Spleen (tissue), 11 donors: ENCODE measurements around the gene KIZ. TPM values are rescaled to one million over a fixed set of nuclear protein-coding genes. Genes with fewer than 3 reads are reported as not detected.

ENCODE experiments used
- DNase-seq: peaks from one replicate; pipeline ENCODE4 v3.0.0-alpha.2; 2020
- H3K27ac ChIP-seq, 8 donors: fragments of 200-600 bp; sonication (generic) in 7 of 8; 1 replicate in 4 of 8; 2 replicates in 4 of 8; pipeline versions ENCODE4 v1.5.0 to v1.8.0; 2016 to 2021; ENCODE audit warnings: inconsistent platforms in 4 of 8, mild to moderate bottlenecking in 4 of 8, moderate library complexity in 1 of 8
- H3K27me3 ChIP-seq, 7 donors: fragments of 200-600 bp; sonication (generic) in 6 of 7; replicated peaks in 1 of 7; 1 replicate in 4 of 7; 2 replicates in 3 of 7; pipeline versions ENCODE4 v1.5.0 to v1.8.0; 2016 to 2021; ENCODE audit warnings: inconsistent platforms in 3 of 7, mild to moderate bottlenecking in 1 of 7
- H3K36me3 ChIP-seq, 6 donors: fragments of 200-600 bp; sonication (generic) in 5 of 6; 1 replicate in 4 of 6; 2 replicates in 2 of 6; pipeline versions ENCODE4 v1.5.0 to v1.8.0; 2016 to 2021; ENCODE audit warnings: inconsistent platforms in 2 of 6
- H3K4me1 ChIP-seq, 6 donors: fragments of 200-600 bp; sonication (generic) in 5 of 6; 1 replicate in 3 of 6; 2 replicates in 3 of 6; pipeline versions ENCODE4 v1.5.0 to v1.8.0; 2016 to 2021; ENCODE audit warnings: inconsistent platforms in 3 of 6
- H3K4me3 ChIP-seq, 8 donors: fragments of 200-600 bp; sonication (generic) in 7 of 8; 1 replicate in 4 of 8; 2 replicates in 4 of 8; pipeline versions ENCODE4 v1.5.0 to v1.8.0; 2016 to 2021; ENCODE audit warnings: inconsistent platforms in 4 of 8, mild to moderate bottlenecking in 4 of 8, moderate library complexity in 2 of 8
- H3K9me3 ChIP-seq, 8 donors: fragments of 200-600 bp; sonication (generic) in 7 of 8; 1 replicate in 4 of 8; 2 replicates in 4 of 8; pipeline versions ENCODE4 v1.5.0 to v1.8.0; 2016 to 2021; ENCODE audit warnings: inconsistent platforms in 4 of 8
- POLR2A ChIP-seq, 3 donors: fragments of 450-650 bp; IDR thresholded peaks; one replicate each; pipeline ENCODE4 v1.5.1; 2017; ENCODE audit warnings: antibody characterized with exemption in 3 of 3, mild to moderate bottlenecking in 1 of 3
- POLR2AphosphoS5 ChIP-seq, 3 donors: sonication (generic); formaldehyde crosslinking; IDR thresholded peaks; one replicate each; pipeline ENCODE4 v1.5.1; 2017; ENCODE audit warnings: antibody characterized with exemption in 3 of 3
- WGBS, 5 donors: extraction: QIAGEN DNeasy Blood & Tissue Kit in 3 of 5; methylation state at CpG; one replicate each; pipeline versions ENCODE4 v1.1.5 to v1.1.7; 2013 to 2018; 5-methylcytosine and 5-hydroxymethylcytosine counted together
- intact Hi-C: fragments of 100-400 bp; cut with DNase I; formaldehyde crosslinking; loops from one replicate; pipeline ENCODE4 v1.15.0; 2023; ENCODE audit warnings: low total_unique reads
- polyA plus RNA-seq, 3 donors: library from polyadenylated mRNA; stranded (reverse); fragments of 200-250 nt; gene quantifications; one replicate each; pipeline ENCODE4 v1.2.1, GENCODE V29; 2013
- total RNA-seq, 7 donors: library from RNA; depleted of rRNA in 3 of 7; stranded (reverse); fragments of >200 nt in 3 of 7; fragmentation: NEBNext Ultra II Directional in 4 of 7; extraction: Animal tissue kit (Norgen Biotek cat#: 25700) in 4 of 7; gene quantifications; one replicate each; pipeline versions ENCODE4 v1.1.0 to v1.2.1, GENCODE V29; 2016 to 2021
- TF ChIP-seq, protein P1 (sequence below), 11 experiments: fragments of 200-600 bp in 7 of 11; fragments of 450-650 bp in 4 of 11; sonication (generic) in 4 of 11; IDR thresholded peaks in 8 of 11; conservative IDR thresholded peaks in 3 of 11; 1 replicate in 7 of 11; 2 replicates in 4 of 11; pipeline versions ENCODE4 v1.4.0 to v1.8.0; 2016 to 2021; ENCODE audit warnings: antibody characterized with exemption in 11 of 11, inconsistent platforms in 4 of 11, mild to moderate bottlenecking in 1 of 11
- donor health status: healthy with polysubstance abuse.
- donor health status: DM: no; HTN: no; CAD: no; lungs with moderate emphysema.
- donor health status: DM: no; HTN: no; CAD: no.
- donor health status: Bipolar disorder and iron deficiency.
- donor health status: healthy.
- donor health status: DM: no; HTN: no; CAD: no.
- donor health status: DM: yes; HTN: yes; CAD: no.

The KIZ gene
- total and polyA plus RNA-seq, 10 donors: 9.5 to 57.9 (median 20.2) TPM

DNA sequence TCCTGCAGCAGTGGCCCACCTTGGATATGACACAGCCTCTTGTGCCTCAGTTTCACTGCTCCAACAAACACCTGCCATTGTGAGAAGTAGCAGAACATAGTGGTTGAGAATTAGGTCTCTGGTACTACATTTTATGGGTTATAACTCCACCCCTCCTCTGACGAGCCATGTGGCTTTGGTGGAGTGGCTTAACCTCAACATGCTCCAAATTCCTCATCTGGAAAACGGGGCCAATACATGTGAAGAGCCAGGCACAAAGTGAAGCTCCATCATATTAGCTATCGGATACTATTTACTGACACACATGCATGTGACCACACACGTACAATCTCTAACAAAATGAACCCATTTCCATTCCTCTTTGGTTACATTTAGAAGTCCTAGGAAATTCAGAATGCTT lies 8.4 kb upstream of the KIZ start:
- Histone ChIP-seq H3K27me3 (peaks cover 0 to 44% (median 0%) of the 10 kb centered on the region in 7 donors), H3K4me1 (no peaks in the 10 kb centered on the region), H3K27ac (no peak overlapping the region), H3K4me3 (no peak overlapping the region), H3K9me3 (no peaks in the 10 kb centered on the region), H3K36me3 (no peaks in the 10 kb centered on the region)
- 72 to 83% (median 79%) methylated on average over 4 of the region's 4 CpGs for WGBS, 5 donors
- TF ChIP-seq POLR2AphosphoS5 (IDR thresholded peaks at IDR 0.05): no peak
- TF ChIP-seq, protein P1, sequence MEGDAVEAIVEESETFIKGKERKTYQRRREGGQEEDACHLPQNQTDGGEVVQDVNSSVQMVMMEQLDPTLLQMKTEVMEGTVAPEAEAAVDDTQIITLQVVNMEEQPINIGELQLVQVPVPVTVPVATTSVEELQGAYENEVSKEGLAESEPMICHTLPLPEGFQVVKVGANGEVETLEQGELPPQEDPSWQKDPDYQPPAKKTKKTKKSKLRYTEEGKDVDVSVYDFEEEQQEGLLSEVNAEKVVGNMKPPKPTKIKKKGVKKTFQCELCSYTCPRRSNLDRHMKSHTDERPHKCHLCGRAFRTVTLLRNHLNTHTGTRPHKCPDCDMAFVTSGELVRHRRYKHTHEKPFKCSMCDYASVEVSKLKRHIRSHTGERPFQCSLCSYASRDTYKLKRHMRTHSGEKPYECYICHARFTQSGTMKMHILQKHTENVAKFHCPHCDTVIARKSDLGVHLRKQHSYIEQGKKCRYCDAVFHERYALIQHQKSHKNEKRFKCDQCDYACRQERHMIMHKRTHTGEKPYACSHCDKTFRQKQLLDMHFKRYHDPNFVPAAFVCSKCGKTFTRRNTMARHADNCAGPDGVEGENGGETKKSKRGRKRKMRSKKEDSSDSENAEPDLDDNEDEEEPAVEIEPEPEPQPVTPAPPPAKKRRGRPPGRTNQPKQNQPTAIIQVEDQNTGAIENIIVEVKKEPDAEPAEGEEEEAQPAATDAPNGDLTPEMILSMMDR (IDR thresholded peaks at IDR 0.05 in 8 of 11, conservative IDR thresholded peaks at IDR 0.05 in 3 of 11): no peak
- no peak for TF ChIP-seq POLR2A (IDR thresholded peaks at IDR 0.05)
- no peak for DNase-seq
- intact Hi-C loops: no loop called here

DNA sequence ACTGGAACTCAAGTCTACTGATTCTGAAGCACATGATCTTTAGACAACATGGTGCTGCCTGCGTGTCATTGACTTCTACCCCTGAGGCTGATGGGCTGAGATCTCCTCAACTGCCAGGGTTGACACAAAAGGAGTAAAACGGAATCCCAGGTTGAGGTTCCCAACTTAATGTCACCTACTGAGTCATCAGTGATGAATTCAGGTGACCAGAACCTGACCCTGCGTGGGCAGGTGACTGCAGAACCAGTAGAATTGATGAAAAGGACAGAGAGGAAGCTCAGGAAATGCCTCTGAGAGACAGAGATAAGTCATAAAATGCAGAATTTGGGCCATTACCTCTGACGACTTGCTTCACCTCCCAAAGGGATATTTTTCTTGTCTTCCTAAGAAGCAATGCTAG lies 7.7 kb upstream of the KIZ start:
- Histone ChIP-seq H3K27ac (no peak overlapping the region), H3K27me3 (peaks cover 0 to 38% (median 0%) of the 10 kb centered on the region in 7 donors), H3K36me3 (no peaks in the 10 kb centered on the region), H3K4me3 (no peak overlapping the region), H3K9me3 (no peaks in the 10 kb centered on the region), H3K4me1 (no peaks in the 10 kb centered on the region)
- intact Hi-C loops: no loop called here
- WGBS, 5 donors: 55 to 59% (median 57%) methylated on average over 4 of the region's 4 CpGs
- TF ChIP-seq POLR2AphosphoS5 (IDR thresholded peaks at IDR 0.05): no peak
- TF ChIP-seq, protein P1 (IDR thresholded peaks at IDR 0.05 in 8 of 11, conservative IDR thresholded peaks at IDR 0.05 in 3 of 11): no peak
- TF ChIP-seq POLR2A (IDR thresholded peaks at IDR 0.05): no peak
- DNase-seq: no peak

DNA sequence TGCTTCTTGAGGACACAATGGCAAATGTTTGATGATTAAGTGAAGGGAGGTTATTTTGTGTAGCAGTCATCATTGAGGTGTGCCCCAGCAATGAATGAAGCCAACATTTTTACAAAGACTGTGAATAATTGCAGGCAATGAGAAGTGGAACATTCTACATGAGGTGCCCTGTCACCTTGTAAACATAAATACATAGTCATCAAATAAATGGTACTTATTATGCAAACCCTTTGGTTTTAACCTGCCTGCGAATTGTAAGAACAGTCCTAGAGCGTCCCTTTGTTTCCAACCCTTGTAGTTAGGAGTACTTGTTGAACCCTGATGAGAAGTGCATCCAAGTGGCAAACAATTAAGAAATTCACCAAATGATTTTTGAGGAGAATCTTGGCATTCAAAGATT lies 7.1 kb upstream of the KIZ start:
- H3K9me3 ChIP-seq: no peaks in the 10 kb centered on the region
- no peaks in the 10 kb centered on the region for H3K4me1 ChIP-seq
- DNase-seq: no peak
- no peak overlapping the region for H3K27ac ChIP-seq
- H3K4me3 ChIP-seq: no peak overlapping the region
- no peaks in the 10 kb centered on the region for H3K36me3 ChIP-seq
- intact Hi-C loops: no loop called here
- no peak for TF ChIP-seq POLR2A (IDR thresholded peaks at IDR 0.05)
- TF ChIP-seq POLR2AphosphoS5 (IDR thresholded peaks at IDR 0.05): no peak
- TF ChIP-seq, protein P1 (IDR thresholded peaks at IDR 0.05 in 8 of 11, conservative IDR thresholded peaks at IDR 0.05 in 3 of 11): no peak
- H3K27me3 ChIP-seq: peaks cover 0 to 35% (median 0%) of the 10 kb centered on the region in 7 donors
- 94 to 96% (median 94%) methylated on average over 2 of the region's 2 CpGs for WGBS, 5 donors

DNA sequence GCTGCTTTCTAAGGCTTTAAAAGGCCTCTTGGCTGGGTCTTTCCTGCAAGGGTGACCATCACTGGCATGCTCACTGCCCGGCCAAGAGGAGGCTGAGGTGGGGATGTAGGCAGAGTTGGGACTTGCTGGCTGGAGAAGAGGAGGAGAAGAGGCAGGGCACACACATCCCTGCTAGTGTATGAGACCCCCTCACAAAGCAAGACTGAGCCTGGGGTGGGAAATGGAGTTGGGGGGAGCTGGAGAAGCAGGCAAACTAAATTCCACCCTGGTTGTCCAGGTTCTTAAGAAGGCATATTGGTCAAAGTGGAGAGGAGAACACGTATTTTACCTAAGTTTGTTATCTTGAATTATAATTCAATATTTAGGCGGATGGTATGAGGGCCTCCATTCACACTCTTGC lies 1.7 kb upstream of the KIZ start:
- no peaks in the 10 kb centered on the region for H3K36me3 ChIP-seq
- no peak overlapping the region for H3K27ac ChIP-seq
- no peak for TF ChIP-seq POLR2AphosphoS5 (IDR thresholded peaks at IDR 0.05)
- TF ChIP-seq POLR2A (IDR thresholded peaks at IDR 0.05): no peak
- TF ChIP-seq, protein P1 (IDR thresholded peaks at IDR 0.05 in 8 of 11, conservative IDR thresholded peaks at IDR 0.05 in 3 of 11): no peak
- no peak overlapping the region for H3K4me3 ChIP-seq
- H3K9me3 ChIP-seq: no peaks in the 10 kb centered on the region
- 94 to 98% (median 95%) methylated on average over 3 of the region's 3 CpGs for WGBS, 5 donors
- H3K4me1 ChIP-seq: peaks cover 6 to 29% (median 15%) of the 10 kb centered on the region in 6 donors
- peaks cover 0 to 5% (median 0%) of the 10 kb centered on the region in 7 donors for H3K27me3 ChIP-seq
- intact Hi-C loops: no loop called here
- no peak for DNase-seq
